SK-N-SH treated with all-trans-retinoic acid at 6 μM for 48 hours (cell line): ENCODE measurements around the gene LAMA2.

Experiments used
- BACH2 ChIP-seq: fragments of 250-450 bp; sonication (Bioruptor Pico); IDR thresholded peaks from 2 replicates; pipeline ENCODE4 v1.9.0; 2021; ENCODE audit warnings: mild to moderate bottlenecking, borderline replicate concordance
- CSDC2 ChIP-seq: fragments of 250-450 bp; sonication (Bioruptor Pico); IDR thresholded peaks from 2 replicates; pipeline ENCODE4 v1.5.0; 2020; ENCODE audit warnings: mild to moderate bottlenecking, moderate library complexity
- ESRRG ChIP-seq: fragments of 250-450 bp; sonication (Bioruptor Pico); IDR thresholded peaks from 2 replicates; pipeline ENCODE4 v1.6.1; 2021; ENCODE audit warnings: mild to moderate bottlenecking
- ZFP30 ChIP-seq: fragments of 450-650 bp; formaldehyde crosslinking; IDR thresholded peaks from 2 replicates; pipeline ENCODE4 v1.5.0; 2022; ENCODE audit warnings: mild to moderate bottlenecking, moderate library complexity
- TF ChIP-seq, protein P1 (sequence below): fragments of 250-450 bp; sonication (Bioruptor Pico); IDR thresholded peaks from 2 replicates; pipeline ENCODE4 v1.5.1; 2020; ENCODE audit warnings: low read depth, mild to moderate bottlenecking, moderate library complexity
- TF ChIP-seq, protein P2 (sequence below): fragments of 250-450 bp; sonication (Bioruptor Pico); IDR thresholded peaks from 2 replicates; pipeline ENCODE4 v1.8.0; 2020; ENCODE audit warnings: mild to moderate bottlenecking, moderate library complexity, borderline replicate concordance

DNA sequence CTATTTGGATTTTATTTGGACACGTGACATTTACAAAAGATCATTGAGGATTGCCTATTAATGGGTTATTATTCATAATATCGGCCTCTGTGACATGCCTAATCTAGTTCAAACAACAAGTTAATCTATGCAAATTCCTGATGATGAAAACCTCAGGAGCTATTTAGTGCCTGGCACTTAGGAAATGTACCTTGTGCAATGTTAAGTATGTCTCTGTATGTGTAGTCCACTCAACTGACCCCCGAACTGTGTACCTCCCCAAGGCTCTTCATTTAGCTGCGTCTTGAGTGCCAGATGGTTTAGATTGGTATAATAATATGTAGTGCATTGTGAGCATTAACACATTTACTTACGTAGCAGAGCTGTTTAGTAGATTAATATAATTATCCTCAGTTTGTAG lies 6.9 kb downstream of the LAMA2 start:
- TF ChIP-seq, protein P1, sequence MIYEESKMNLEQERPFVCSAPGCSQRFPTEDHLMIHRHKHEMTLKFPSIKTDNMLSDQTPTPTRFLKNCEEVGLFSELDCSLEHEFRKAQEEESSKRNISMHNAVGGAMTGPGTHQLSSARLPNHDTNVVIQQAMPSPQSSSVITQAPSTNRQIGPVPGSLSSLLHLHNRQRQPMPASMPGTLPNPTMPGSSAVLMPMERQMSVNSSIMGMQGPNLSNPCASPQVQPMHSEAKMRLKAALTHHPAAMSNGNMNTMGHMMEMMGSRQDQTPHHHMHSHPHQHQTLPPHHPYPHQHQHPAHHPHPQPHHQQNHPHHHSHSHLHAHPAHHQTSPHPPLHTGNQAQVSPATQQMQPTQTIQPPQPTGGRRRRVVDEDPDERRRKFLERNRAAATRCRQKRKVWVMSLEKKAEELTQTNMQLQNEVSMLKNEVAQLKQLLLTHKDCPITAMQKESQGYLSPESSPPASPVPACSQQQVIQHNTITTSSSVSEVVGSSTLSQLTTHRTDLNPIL (CRISPR knock-in tag): no peak
- no peak for TF ChIP-seq BACH2 (CRISPR knock-in tag)
- no peak for TF ChIP-seq CSDC2 (CRISPR knock-in tag)
- TF ChIP-seq, protein P2, sequence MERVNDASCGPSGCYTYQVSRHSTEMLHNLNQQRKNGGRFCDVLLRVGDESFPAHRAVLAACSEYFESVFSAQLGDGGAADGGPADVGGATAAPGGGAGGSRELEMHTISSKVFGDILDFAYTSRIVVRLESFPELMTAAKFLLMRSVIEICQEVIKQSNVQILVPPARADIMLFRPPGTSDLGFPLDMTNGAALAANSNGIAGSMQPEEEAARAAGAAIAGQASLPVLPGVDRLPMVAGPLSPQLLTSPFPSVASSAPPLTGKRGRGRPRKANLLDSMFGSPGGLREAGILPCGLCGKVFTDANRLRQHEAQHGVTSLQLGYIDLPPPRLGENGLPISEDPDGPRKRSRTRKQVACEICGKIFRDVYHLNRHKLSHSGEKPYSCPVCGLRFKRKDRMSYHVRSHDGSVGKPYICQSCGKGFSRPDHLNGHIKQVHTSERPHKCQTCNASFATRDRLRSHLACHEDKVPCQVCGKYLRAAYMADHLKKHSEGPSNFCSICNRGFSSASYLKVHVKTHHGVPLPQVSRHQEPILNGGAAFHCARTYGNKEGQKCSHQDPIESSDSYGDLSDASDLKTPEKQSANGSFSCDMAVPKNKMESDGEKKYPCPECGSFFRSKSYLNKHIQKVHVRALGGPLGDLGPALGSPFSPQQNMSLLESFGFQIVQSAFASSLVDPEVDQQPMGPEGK: no peak
- no peak for TF ChIP-seq ESRRG
- TF ChIP-seq ZFP30 (CRISPR knock-in tag): no peak
